IPS DF 4.7 (cell line): Measurements from ENCODE around the gene MRPL33.
A peak's percentile ranks its signal among the peaks of the same experiment; 100 is the strongest.

Experiments
- DNase-seq: peaks from one replicate; pipeline ENCODE4 v3.0.0-alpha.2; 2013; ENCODE audit warnings: low spot score; ENCODE audit errors: extremely low read depth

The MRPL33 gene

GRCh38 chr2:27771548-27772335 is at the start of gene MRPL33:
TSS of gene MRPL33 (plus strand) at chr2:27771719. CDS start at chr2:27771778, 59 bp downstream.
- DNase-seq: peak; percentile 89

- no peak for DNase-seq
Measured at GRCh38 chr2:27721884-27722485, 49.5 kb upstream of the MRPL33 start.

GRCh38 chr2:27723372-27724144 is 48.0 kb upstream of the MRPL33 start:
- DNase-seq: no peak

- DNase-seq: no peak
Measured at GRCh38 chr2:27724191-27724590, 47.3 kb upstream of the MRPL33 start.

- no peak for DNase-seq
Measured at GRCh38 chr2:27724905-27725701, 46.4 kb upstream of the MRPL33 start.

GRCh38 chr2:27727257-27727656 is 44.3 kb upstream of the MRPL33 start:
- DNase-seq: no peak

- no peak for DNase-seq
Measured at GRCh38 chr2:27728081-27728858, 43.2 kb upstream of the MRPL33 start.

GRCh38 chr2:27729198-27729597 is 42.3 kb upstream of the MRPL33 start:
- no peak for DNase-seq

GRCh38 chr2:27729614-27730013 is 41.9 kb upstream of the MRPL33 start:
- DNase-seq: no peak

GRCh38 chr2:27730261-27730662 is 41.3 kb upstream of the MRPL33 start:
- DNase-seq: no peak

- no peak for DNase-seq
Measured at GRCh38 chr2:27730980-27731691, 40.4 kb upstream of the MRPL33 start.

- DNase-seq: no peak
Measured at GRCh38 chr2:27734305-27734704, 37.2 kb upstream of the MRPL33 start.

GRCh38 chr2:27735263-27735904 is 36.1 kb upstream of the MRPL33 start:
- DNase-seq: no peak

GRCh38 chr2:27736031-27736889 is 35.3 kb upstream of the MRPL33 start:
- no peak for DNase-seq

- no peak for DNase-seq
Measured at GRCh38 chr2:27736890-27737204, 34.7 kb upstream of the MRPL33 start.

- no peak for DNase-seq
Measured at GRCh38 chr2:27737676-27738348, 33.7 kb upstream of the MRPL33 start.

GRCh38 chr2:27738349-27739057 is 33.0 kb upstream of the MRPL33 start:
- DNase-seq: no peak

GRCh38 chr2:27739058-27739373 is 32.5 kb upstream of the MRPL33 start:
- DNase-seq: no peak
